Smooth muscle cell (in vitro differentiated cells): ENCODE data around the gene KCNH5. TPM values are rescaled to one million over a fixed set of nuclear protein-coding genes. Genes with fewer than 3 reads are reported as not detected.
"Not testable (repeated sequence)": the region's sequence is repeated elsewhere in the genome, so short reads cannot be mapped to it uniquely, and the experiment has no call there.

ENCODE experiments used
- DNase-seq: peaks from one replicate; lab custom pipeline; 2025; ENCODE audit not compliant: unreplicated experiment; lab: John Stamatoyannopoulos, UW
- H2AFZ ChIP-seq: fragments of 200-600 bp; sonication (generic); 2 replicates; pipeline ENCODE4 v1.6.0; 2016; ENCODE audit warnings: antibody characterized with exemption, low read depth, mild to moderate bottlenecking
- H3F3A ChIP-seq: fragments of 200-600 bp; sonication (generic); 2 replicates; pipeline ENCODE4 v1.6.0; 2017; ENCODE audit warnings: antibody characterized with exemption, low read depth
- H3K27ac ChIP-seq: fragments of 200-600 bp; sonication (generic); 2 replicates; pipeline ENCODE4 v1.5.1; 2016; ENCODE audit warnings: low read depth, mild to moderate bottlenecking
- H3K27me3 ChIP-seq: fragments of 200-600 bp; sonication (generic); 2 replicates; pipeline ENCODE4 v1.6.1; 2016; ENCODE audit warnings: low read depth, mild to moderate bottlenecking
- H3K36me3 ChIP-seq: fragments of 200-600 bp; sonication (generic); 2 replicates; pipeline ENCODE4 v1.5.1; 2016; ENCODE audit warnings: low read depth
- H3K4me1 ChIP-seq: fragments of 200-600 bp; sonication (generic); 2 replicates; pipeline ENCODE4 v1.5.1; 2016; ENCODE audit warnings: low read depth
- H3K4me2 ChIP-seq: fragments of 200-600 bp; sonication (generic); 2 replicates; pipeline ENCODE4 v1.6.0; 2016; ENCODE audit warnings: mild to moderate bottlenecking
- H3K4me3 ChIP-seq: fragments of 200-600 bp; sonication (generic); 2 replicates; pipeline ENCODE4 v1.5.1; 2016; ENCODE audit warnings: mild to moderate bottlenecking
- H3K79me2 ChIP-seq: fragments of 200-600 bp; sonication (generic); 2 replicates; pipeline ENCODE4 v1.6.0; 2016; ENCODE audit warnings: low read depth, mild to moderate bottlenecking
- H3K9ac ChIP-seq: fragments of 200-600 bp; sonication (generic); 2 replicates; pipeline ENCODE4 v1.6.0; 2016; ENCODE audit warnings: low read depth
- H3K9me3 ChIP-seq: fragments of 200-600 bp; sonication (generic); replicated peaks from 2 replicates; pipeline ENCODE4 v1.5.1; 2016; ENCODE audit warnings: low read depth
- H4K20me1 ChIP-seq: fragments of 200-600 bp; sonication (generic); 2 replicates; pipeline ENCODE4 v1.6.0; 2016; ENCODE audit warnings: low read depth
- CTCF ChIP-seq: fragments of 200-600 bp; sonication (generic); IDR thresholded peaks from 2 replicates; pipeline ENCODE4 v1.5.1; 2017; ENCODE audit warnings: borderline replicate concordance, mild to moderate bottlenecking, antibody characterized with exemption; ENCODE audit not compliant: insufficient read depth, poor library complexity, severe bottlenecking
- WGBS: methylation state at CpG from one replicate; pipeline ENCODE4 v1.1.7; 2016; ENCODE audit warnings: low lambda C conversion rate; 5-methylcytosine and 5-hydroxymethylcytosine counted together
- polyA plus RNA-seq: library from polyadenylated mRNA; unstranded; fragments of >200 nt; fragmentation: Nextera tagmentation; extraction: Ambion mirVana; gene quantifications from 2 replicates; pipeline ENCODE4 v1.2.1, GENCODE V29; 2016
- total RNA-seq: library from RNA; depleted of rRNA; stranded (reverse); fragments of >200 nt; gene quantifications from 2 replicates; pipeline ENCODE4 v1.2.3, GENCODE V29; 2014

KCNH5 gene
- total and polyA plus RNA-seq, 2 experiments from 2014 or later, result 0.03 to 0.54 TPM

GRCh38 chr14:62882967-62883366 lies 162.3 kb downstream of the KCNH5 start:
- H3K4me1 ChIP-seq, result no peaks in the 10 kb centered on the region
- no peak overlapping the region for H3K4me3 ChIP-seq
- H2AFZ ChIP-seq, result no peak overlapping the region
- H3K9me3 ChIP-seq, result no peaks in the 10 kb centered on the region
- H3K79me2 ChIP-seq, result no peaks in the 10 kb centered on the region
- no peaks in the 10 kb centered on the region for H3F3A ChIP-seq
- no peaks in the 10 kb centered on the region for H3K36me3 ChIP-seq
- WGBS, result 82% methylated on average over 2 of the region's 2 CpGs
- no peaks in the 10 kb centered on the region for H3K27me3 ChIP-seq
- no peak overlapping the region for H3K9ac ChIP-seq
- TF ChIP-seq CTCF, result no peak
- no peaks in the 10 kb centered on the region for H4K20me1 ChIP-seq
- H3K27ac ChIP-seq, result no peak overlapping the region
- H3K4me2 ChIP-seq, result no peak overlapping the region
- DNase-seq, result no peak

- H3K27ac ChIP-seq, result no peak overlapping the region
- TF ChIP-seq CTCF, result no peak
- WGBS, result 93% methylated on average over 1 of the region's 1 CpG
- H3K27me3 ChIP-seq, result no peaks in the 10 kb centered on the region
- H3K4me1 ChIP-seq, result no peaks in the 10 kb centered on the region
- H3F3A ChIP-seq, result no peaks in the 10 kb centered on the region
- H3K36me3 ChIP-seq, result no peaks in the 10 kb centered on the region
- H2AFZ ChIP-seq, result no peak overlapping the region
- H3K79me2 ChIP-seq, result no peaks in the 10 kb centered on the region
- H3K9ac ChIP-seq, result no peak overlapping the region
- H4K20me1 ChIP-seq, result no peaks in the 10 kb centered on the region
- H3K4me3 ChIP-seq, result no peak overlapping the region
- no peak for DNase-seq
- no peak overlapping the region for H3K4me2 ChIP-seq
- no peaks in the 10 kb centered on the region for H3K9me3 ChIP-seq
Observed at GRCh38 chr14:62866376-62866775, 178.9 kb downstream of the KCNH5 start.

GRCh38 chr14:62864588-62864987 lies 180.7 kb downstream of the KCNH5 start:
- no peak for TF ChIP-seq CTCF
- H3K9me3 ChIP-seq, result no peaks in the 10 kb centered on the region
- no peaks in the 10 kb centered on the region for H3K79me2 ChIP-seq

GRCh38 chr14:62858011-62858410 lies 187.2 kb downstream of the KCNH5 start:
- not testable (repeated sequence) for H3K4me3 ChIP-seq, H3K4me2 ChIP-seq, H3K36me3 ChIP-seq, DNase-seq, H4K20me1 ChIP-seq, H3K9ac ChIP-seq, H3K9me3 ChIP-seq, H3F3A ChIP-seq, H3K27ac ChIP-seq, H2AFZ ChIP-seq, H3K4me1 ChIP-seq, H3K27me3 ChIP-seq, H3K79me2 ChIP-seq
- 55% methylated on average over 2 of the region's 2 CpGs for WGBS

More at GRCh38 chr14:62864588-62864987, 180.7 kb downstream of the KCNH5 start:
- Histone ChIP-seq H3K4me2 (no peak overlapping the region), H2AFZ (no peak overlapping the region), H3F3A (no peaks in the 10 kb centered on the region), H3K9ac (no peak overlapping the region), H3K4me1 (no peaks in the 10 kb centered on the region), H3K4me3 (no peak overlapping the region), H3K27ac (no peak overlapping the region), H3K36me3 (no peaks in the 10 kb centered on the region), H4K20me1 (no peaks in the 10 kb centered on the region), H3K27me3 (no peaks in the 10 kb centered on the region)
- DNase-seq, result no peak
